ENCODE data around the gene RBM33. TPM values are rescaled to one million over a fixed set of nuclear protein-coding genes. Genes with fewer than 3 reads are reported as not detected.
"Not testable (repeated sequence)": the region's sequence is repeated elsewhere in the genome, so short reads cannot be mapped to it uniquely, and the experiment has no call there.

The RBM33 gene
- total RNA-seq, 1 donor from 2014 or later: 79.8 TPM

DNA sequence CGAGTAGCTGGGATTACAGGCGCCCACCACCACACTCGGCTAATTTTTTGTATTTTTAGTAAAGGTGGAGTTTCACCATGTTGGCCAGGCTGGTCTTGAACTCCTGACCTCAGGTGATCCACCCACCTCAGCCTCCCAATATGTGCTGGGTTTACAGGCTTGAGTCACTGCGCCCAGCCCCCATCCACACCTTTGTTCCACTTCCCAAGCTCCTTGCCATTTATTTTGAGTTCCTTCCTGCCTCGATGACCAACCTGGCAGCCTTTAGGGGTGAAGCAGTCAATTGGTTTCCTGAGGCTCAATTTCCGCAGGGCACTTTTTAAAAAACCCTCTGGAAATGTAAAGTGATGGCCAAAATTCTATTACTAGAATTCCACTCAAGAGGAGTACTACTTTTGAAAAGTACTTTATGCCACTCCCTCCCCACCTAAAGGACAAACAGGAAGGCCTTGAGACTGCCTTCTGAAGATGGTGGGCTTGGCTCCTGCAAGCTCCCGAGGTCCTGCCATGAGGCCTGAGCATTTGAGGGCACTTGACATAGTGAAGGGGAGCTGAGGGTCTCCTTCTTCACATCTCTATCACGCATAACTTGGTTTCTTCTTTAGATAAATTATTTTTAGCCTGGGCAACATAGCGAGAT is 32.5 kb upstream of the RBM33 start:
- Mint-ChIP-seq H3K27ac (no peak overlapping the region), H3K27me3 (ENCODE audit: low read depth) (peaks cover 11% of the 10 kb centered on the region), H3K9me3 (peaks cover 7% of the 10 kb centered on the region), H3K4me1 (ENCODE audit: low read depth) (no peaks in the 10 kb centered on the region), H3K36me3 (ENCODE audit: low read depth) (peaks cover 6% of the 10 kb centered on the region), H3K4me3 (ENCODE audit: low read depth) (no peak overlapping the region)
- DNase-seq (ENCODE audit: low spot score): no peak
- intact Hi-C loops (cut with micrococcal nuclease): no loop called here

DNA sequence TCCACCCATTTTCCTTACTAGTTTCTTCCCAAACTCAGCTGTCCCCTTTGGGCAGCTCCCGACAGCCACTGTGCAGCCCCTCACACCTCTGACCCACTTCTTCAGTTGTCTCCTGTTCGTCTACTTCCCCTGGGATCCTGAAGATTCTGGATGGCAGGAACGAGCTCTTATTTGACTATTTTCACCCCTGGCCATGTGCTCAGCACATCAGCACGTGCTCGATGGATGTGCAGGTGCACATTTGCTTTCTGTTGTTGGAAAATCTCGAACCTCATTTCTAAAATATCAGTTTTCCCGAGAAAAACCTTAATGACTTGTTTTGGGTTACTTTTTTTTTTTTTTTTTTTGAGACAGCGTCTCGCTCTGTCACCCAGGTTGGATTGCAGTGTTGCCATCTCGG is 31.8 kb upstream of the RBM33 start:
- intact Hi-C loops (cut with micrococcal nuclease): no loop called here
- Mint-ChIP-seq H3K27ac (no peak overlapping the region), H3K4me3 (ENCODE audit: low read depth) (no peak overlapping the region), H3K9me3 (peaks cover 7% of the 10 kb centered on the region), H3K4me1 (ENCODE audit: low read depth) (no peaks in the 10 kb centered on the region), H3K27me3 (ENCODE audit: low read depth) (peaks cover 11% of the 10 kb centered on the region), H3K36me3 (ENCODE audit: low read depth) (peaks cover 6% of the 10 kb centered on the region)
- no peak for DNase-seq (ENCODE audit: low spot score)

DNA sequence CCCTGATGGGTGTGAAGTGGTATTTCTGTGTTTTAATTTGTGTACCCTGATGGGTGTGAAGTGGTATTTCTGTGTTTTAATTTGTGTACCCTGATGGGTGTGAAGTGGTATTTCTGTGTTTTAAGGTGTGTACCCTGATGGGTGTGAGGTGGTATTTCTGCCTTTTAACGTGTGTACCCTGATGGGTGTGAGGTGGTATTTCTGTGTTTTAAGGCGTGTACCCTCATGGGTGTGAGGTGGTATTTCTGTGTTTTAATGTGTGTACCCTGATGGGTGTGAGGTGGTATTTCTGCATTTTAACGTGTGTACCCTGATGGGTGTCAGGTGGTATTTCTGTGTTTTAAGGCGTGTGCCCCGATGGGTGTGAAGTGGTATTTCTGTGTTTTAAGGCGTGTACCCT is 29.4 kb upstream of the RBM33 start:
- H3K4me3 Mint-ChIP-seq (ENCODE audit: low read depth); H3K4me1 Mint-ChIP-seq (ENCODE audit: low read depth); DNase-seq (ENCODE audit: low spot score); H3K27me3 Mint-ChIP-seq (ENCODE audit: low read depth); H3K36me3 Mint-ChIP-seq (ENCODE audit: low read depth); H3K27ac Mint-ChIP-seq; intact Hi-C loops (cut with micrococcal nuclease); H3K9me3 Mint-ChIP-seq: not testable (repeated sequence)

DNA sequence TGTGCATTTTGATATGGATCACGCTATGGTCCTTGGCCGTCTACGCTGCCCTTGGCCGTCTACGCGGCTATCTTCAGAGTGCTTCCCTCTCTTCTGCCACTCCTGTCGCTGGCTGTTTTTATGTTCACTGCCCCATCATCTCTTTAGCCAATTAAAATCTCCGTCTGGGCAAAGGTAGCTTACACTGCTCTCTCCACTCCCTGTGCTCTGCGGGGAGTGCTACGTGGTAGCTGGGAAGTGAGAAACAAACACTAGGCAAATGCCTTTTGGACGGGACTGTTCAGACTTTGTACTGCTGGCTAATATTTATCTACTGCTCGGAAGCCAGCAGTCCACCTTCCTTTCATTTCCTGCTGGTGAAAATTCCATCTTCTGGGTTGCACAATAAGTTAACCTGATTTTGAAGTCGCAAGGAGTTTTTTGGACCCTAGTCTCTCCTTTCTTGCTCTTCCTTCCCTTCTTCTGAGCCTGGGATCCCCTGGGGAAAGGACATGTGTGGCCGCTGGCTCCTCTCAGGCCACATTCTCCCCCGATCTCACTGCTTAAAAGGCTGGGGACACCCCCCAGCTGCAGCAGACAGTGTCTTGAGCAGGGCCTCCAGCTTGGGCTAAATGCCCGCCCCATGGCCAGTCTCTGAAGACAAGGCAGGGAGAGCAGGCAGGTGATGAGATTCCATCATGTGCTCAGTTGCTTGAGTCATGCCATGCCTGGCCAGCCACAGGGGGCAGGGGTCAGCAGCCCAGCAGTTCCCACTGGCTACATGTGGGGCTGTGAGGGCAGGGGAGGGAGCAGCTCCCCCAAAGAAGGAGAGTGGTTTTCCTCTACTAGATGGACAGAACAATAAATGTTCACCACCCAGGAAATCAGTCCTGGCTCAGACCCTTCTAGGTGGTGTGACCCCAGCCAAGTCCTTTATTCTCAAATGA is 25.5 kb upstream of the RBM33 start:
- no peak overlapping the region for H3K27ac Mint-ChIP-seq
- peaks cover 10% of the 10 kb centered on the region for H3K27me3 Mint-ChIP-seq (ENCODE audit: low read depth)
- peaks cover 6% of the 10 kb centered on the region for H3K36me3 Mint-ChIP-seq (ENCODE audit: low read depth)
- DNase-seq (ENCODE audit: low spot score): no peak
- intact Hi-C loops (cut with micrococcal nuclease): no loop called here
- peaks cover 7% of the 10 kb centered on the region for H3K9me3 Mint-ChIP-seq
- no peak overlapping the region for H3K4me3 Mint-ChIP-seq (ENCODE audit: low read depth)
- H3K4me1 Mint-ChIP-seq (ENCODE audit: low read depth): no peaks in the 10 kb centered on the region

DNA sequence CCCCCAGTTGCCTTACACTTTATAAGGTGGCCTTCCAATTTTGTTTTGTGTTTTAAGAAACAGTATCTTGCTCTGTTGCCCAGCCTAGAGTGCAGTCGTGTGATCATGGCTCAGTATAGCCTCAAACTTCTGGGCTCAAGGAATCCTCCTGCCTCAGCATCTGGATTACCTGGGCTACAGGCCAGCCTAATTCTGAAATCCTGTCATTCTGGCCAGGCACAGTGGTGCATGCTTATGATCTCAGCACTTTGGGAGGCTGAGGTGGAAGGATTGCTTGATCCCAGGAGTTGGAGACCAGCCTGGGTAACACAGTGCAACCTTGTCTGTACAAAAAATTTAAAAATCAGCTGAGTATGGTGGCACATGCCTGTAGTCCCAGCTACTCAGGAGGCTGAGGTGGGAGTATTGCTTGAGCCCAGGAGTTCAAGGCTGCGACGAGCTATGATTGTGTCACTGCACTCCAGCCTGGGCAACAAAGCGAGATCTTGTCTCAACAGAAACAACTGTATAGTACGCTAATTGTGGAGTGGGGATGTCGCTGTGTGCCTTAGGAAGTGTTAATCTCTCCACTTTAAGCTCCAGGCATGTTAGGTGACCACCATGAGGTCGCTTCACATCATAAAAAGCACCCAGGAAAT is 24.7 kb upstream of the RBM33 start:
- H3K9me3 Mint-ChIP-seq: peaks cover 6% of the 10 kb centered on the region
- no peaks in the 10 kb centered on the region for H3K4me1 Mint-ChIP-seq (ENCODE audit: low read depth)
- H3K27me3 Mint-ChIP-seq (ENCODE audit: low read depth): peaks cover 14% of the 10 kb centered on the region
- H3K36me3 Mint-ChIP-seq (ENCODE audit: low read depth): peaks cover 6% of the 10 kb centered on the region
- no peak for DNase-seq (ENCODE audit: low spot score)
- H3K4me3 Mint-ChIP-seq (ENCODE audit: low read depth): no peak overlapping the region
- no peak overlapping the region for H3K27ac Mint-ChIP-seq
- intact Hi-C loops (cut with micrococcal nuclease): no loop called here

DNA sequence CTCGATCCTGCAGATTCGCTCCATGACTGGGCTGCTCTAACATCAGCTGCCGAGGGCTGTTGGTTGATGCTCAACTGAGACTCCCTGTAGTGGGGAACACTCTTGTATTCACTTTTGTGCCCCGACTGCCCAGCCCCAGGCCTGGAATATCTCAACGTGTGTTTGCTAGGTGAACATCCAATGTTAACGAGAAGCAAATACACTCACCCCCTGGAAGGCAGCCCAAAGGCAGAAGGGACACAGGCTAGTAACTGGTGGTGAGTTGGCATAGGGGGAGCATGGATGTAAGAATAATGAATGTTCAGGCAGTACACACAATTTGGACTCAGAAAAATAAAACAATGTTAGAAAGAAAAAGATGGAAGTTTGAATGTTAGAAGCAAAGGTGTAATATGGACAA is 24.0 kb upstream of the RBM33 start:
- Mint-ChIP-seq H3K4me1 (ENCODE audit: low read depth) (no peaks in the 10 kb centered on the region), H3K36me3 (ENCODE audit: low read depth) (no peaks in the 10 kb centered on the region), H3K27me3 (ENCODE audit: low read depth) (peaks cover 18% of the 10 kb centered on the region), H3K9me3 (no peaks in the 10 kb centered on the region), H3K4me3 (ENCODE audit: low read depth) (no peak overlapping the region), H3K27ac (no peak overlapping the region)
- intact Hi-C loops (cut with micrococcal nuclease): no loop called here
- no peak for DNase-seq (ENCODE audit: low spot score)

DNA sequence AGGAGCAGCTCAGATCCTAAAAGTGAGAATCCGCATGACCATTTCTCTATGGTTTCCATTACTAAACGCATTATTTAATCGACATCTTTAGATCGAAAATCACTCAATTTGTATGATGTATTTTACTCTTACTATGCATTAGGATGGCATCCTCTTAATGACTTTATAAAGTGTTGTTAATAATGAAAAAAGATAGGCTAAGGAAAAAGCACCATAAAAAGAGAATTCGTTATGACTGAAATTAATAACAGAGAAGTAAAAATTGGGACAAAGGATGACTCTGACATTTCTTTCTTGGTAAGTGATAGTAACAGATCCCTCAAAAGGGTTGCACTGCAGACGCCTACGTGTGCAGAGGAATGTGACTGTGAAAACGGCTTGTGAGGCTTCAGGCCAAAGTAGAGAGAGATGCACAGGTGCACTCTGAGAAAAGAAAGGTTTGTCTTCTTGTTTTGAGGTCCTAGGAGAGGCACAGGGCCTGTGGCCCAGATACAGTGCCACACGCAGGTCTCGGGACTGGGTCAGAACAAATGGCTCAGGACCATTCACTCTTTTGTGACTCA is 23.0 kb upstream of the RBM33 start:
- intact Hi-C loops (cut with micrococcal nuclease): no loop called here
- no peaks in the 10 kb centered on the region for H3K36me3 Mint-ChIP-seq (ENCODE audit: low read depth)
- H3K27ac Mint-ChIP-seq: no peak overlapping the region
- DNase-seq (ENCODE audit: low spot score): no peak
- H3K27me3 Mint-ChIP-seq (ENCODE audit: low read depth): peaks cover 20% of the 10 kb centered on the region
- H3K4me3 Mint-ChIP-seq (ENCODE audit: low read depth): no peak overlapping the region
- H3K4me1 Mint-ChIP-seq (ENCODE audit: low read depth): no peaks in the 10 kb centered on the region
- H3K9me3 Mint-ChIP-seq: no peaks in the 10 kb centered on the region

DNA sequence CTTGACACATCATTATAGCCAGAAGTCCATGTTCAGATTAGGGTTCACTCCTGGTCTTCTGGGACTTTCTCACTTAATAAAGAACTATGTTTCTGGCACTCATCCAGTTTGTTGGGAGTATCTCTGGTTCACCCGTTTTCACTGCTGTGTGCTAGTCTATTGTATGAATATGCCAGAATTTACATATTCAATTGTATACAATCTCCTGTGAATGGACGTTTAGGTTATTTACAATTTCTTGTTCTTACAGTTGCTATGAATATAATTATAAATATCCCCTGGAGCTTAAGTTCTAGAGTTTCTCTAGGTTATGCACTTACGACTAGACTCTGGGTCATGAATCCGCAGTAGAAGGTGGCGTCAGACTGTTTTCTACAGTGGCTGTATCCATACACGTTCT is 20.0 kb upstream of the RBM33 start:
- no peak for DNase-seq (ENCODE audit: low spot score)
- peaks cover 8% of the 10 kb centered on the region for H3K9me3 Mint-ChIP-seq
- H3K27me3 Mint-ChIP-seq (ENCODE audit: low read depth): peaks cover 29% of the 10 kb centered on the region
- H3K4me3 Mint-ChIP-seq (ENCODE audit: low read depth): no peak overlapping the region
- no peak overlapping the region for H3K27ac Mint-ChIP-seq
- no peaks in the 10 kb centered on the region for H3K4me1 Mint-ChIP-seq (ENCODE audit: low read depth)
- peaks cover 3% of the 10 kb centered on the region for H3K36me3 Mint-ChIP-seq (ENCODE audit: low read depth)
- intact Hi-C loops (cut with micrococcal nuclease): no loop called here

DNA sequence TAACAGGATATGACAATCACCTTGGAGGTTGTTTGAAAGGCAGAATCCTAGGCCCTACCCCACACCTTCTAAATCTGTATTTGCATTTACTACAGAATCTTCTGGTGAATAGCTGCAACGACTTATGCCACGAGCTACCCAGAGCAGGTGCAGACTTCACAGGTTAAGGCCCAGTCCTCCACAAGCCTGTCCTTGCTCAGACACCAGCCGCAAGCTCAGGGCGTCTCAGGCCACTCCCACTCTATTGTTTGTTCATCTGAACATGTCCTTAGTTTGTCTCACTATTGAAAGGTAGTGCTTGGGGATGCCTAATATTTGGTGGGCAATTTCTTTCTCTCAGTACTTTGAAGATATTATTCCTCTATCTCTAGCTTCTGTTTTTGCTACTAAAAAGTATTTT is 18.9 kb upstream of the RBM33 start:
- Mint-ChIP-seq H3K4me3 (ENCODE audit: low read depth) (no peak overlapping the region), H3K27ac (no peak overlapping the region), H3K27me3 (ENCODE audit: low read depth) (peaks cover 29% of the 10 kb centered on the region), H3K36me3 (ENCODE audit: low read depth) (peaks cover 3% of the 10 kb centered on the region), H3K4me1 (ENCODE audit: low read depth) (peaks cover 4% of the 10 kb centered on the region), H3K9me3 (peaks cover 18% of the 10 kb centered on the region)
- intact Hi-C loops (cut with micrococcal nuclease): no loop called here
- no peak for DNase-seq (ENCODE audit: low spot score)

DNA sequence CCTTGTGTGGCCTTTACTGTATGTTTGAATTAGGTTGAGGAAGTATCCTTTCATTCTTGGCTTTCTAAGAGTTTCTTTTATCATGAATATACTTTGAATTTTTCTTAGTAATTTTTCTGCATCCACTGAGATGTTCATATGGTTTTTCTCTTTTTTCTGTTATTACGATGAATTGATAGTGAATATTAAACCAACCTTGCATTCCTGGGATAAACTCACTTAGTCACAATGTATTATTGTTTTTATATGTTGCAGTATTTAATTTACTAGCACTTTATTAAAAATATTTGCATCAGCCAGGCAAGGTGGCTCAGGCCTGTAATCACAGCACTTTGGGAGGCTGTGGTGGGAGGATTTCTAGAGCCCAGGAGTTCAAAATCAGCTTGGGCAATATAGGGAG is 15.3 kb upstream of the RBM33 start:
- H3K36me3 Mint-ChIP-seq (ENCODE audit: low read depth): peaks cover 3% of the 10 kb centered on the region
- no peak overlapping the region for H3K4me3 Mint-ChIP-seq (ENCODE audit: low read depth)
- peaks cover 29% of the 10 kb centered on the region for H3K9me3 Mint-ChIP-seq
- H3K27ac Mint-ChIP-seq: no peak overlapping the region
- H3K4me1 Mint-ChIP-seq (ENCODE audit: low read depth): peaks cover 4% of the 10 kb centered on the region
- H3K27me3 Mint-ChIP-seq (ENCODE audit: low read depth): peaks cover 29% of the 10 kb centered on the region
- no peak for DNase-seq (ENCODE audit: low spot score)
- intact Hi-C loops (cut with micrococcal nuclease): no loop called here

DNA sequence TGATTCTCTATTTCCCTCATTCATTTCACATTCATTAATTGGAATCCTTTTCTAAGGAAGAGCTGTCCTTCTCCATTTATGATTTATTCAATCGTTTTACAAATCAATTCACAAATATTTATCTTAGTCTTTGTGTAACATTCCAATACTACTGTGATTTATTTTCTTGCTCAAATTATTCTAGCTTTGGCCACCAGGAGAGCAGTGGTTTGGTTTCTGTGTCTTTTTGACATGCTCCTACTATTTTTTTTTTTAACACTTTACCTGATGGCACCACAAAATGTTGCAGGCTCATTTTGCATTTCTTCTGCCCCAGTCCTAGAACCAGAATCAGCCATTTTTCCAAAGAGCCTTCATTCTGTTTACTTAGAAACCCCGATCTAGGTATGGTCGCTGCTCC is 13.3 kb upstream of the RBM33 start:
- peaks cover 38% of the 10 kb centered on the region for H3K9me3 Mint-ChIP-seq
- DNase-seq (ENCODE audit: low spot score): no peak
- peaks cover 3% of the 10 kb centered on the region for H3K36me3 Mint-ChIP-seq (ENCODE audit: low read depth)
- peaks cover 4% of the 10 kb centered on the region for H3K4me1 Mint-ChIP-seq (ENCODE audit: low read depth)
- intact Hi-C loops (cut with micrococcal nuclease): no loop called here
- H3K4me3 Mint-ChIP-seq (ENCODE audit: low read depth): no peak overlapping the region
- peaks cover 19% of the 10 kb centered on the region for H3K27me3 Mint-ChIP-seq (ENCODE audit: low read depth)
- H3K27ac Mint-ChIP-seq: no peak overlapping the region

DNA sequence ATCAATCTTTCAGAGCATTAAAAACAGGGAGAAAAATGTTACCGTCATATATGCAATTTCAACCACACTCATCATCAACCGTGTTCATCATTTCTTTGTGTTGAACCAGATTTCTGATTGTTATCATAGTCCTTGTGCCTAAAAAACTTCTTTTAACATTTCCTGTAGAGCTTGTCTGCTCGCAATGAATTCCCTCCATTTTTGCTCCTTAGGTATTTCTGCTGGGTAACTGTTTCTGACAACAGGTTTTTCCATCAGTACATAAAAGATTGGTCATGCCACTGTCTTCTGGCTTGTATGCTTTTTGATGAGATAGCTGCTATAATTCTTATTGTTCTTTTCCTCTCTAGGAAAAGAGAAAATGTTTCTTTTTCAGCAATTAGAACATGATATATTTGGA is 8.6 kb upstream of the RBM33 start:
- H3K27ac Mint-ChIP-seq: no peak overlapping the region
- H3K27me3 Mint-ChIP-seq (ENCODE audit: low read depth): peaks cover 15% of the 10 kb centered on the region
- intact Hi-C loops (cut with micrococcal nuclease): no loop called here
- DNase-seq (ENCODE audit: low spot score): no peak
- peaks cover 25% of the 10 kb centered on the region for H3K36me3 Mint-ChIP-seq (ENCODE audit: low read depth)
- H3K4me1 Mint-ChIP-seq (ENCODE audit: low read depth): no peaks in the 10 kb centered on the region
- H3K9me3 Mint-ChIP-seq: peaks cover 59% of the 10 kb centered on the region
- no peak overlapping the region for H3K4me3 Mint-ChIP-seq (ENCODE audit: low read depth)

DNA sequence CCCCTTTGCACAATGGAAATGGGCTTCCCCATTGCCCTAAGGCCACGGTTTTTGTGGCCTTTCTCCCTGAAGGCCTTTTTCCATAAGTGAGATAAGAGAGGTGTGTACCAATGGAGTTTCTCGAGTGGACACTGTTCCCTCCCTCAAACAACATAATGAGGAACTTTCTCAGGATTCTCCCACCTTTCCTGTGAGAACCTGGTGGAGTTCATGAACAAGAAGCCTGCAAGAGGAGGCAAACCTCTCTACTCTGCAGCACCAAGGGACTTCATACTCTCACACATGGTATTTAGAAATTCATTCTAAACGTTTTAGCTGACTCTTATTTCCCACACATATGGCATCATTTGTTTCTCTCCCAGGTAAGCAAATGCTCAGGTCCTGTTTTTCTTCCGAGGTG is 7.3 kb upstream of the RBM33 start:
- Mint-ChIP-seq H3K27ac (no peak overlapping the region), H3K4me1 (ENCODE audit: low read depth) (no peaks in the 10 kb centered on the region), H3K36me3 (ENCODE audit: low read depth) (peaks cover 39% of the 10 kb centered on the region), H3K27me3 (ENCODE audit: low read depth) (peaks cover 11% of the 10 kb centered on the region), H3K4me3 (ENCODE audit: low read depth) (no peak overlapping the region), H3K9me3 (peaks cover 56% of the 10 kb centered on the region)
- no peak for DNase-seq (ENCODE audit: low spot score)
- intact Hi-C loops (cut with micrococcal nuclease): no loop called here
